Fibroblast of the aortic adventitia (primary cell): ENCODE measurements around the gene DNAJA2. TPM values are rescaled to one million over a fixed set of nuclear protein-coding genes. Genes with fewer than 3 reads are reported as not detected.

Source experiments
- total RNA-seq: library from RNA; depleted of rRNA; stranded (reverse); fragments of >200 nt; gene quantifications from 2 replicates; pipeline ENCODE4 v1.2.3, GENCODE V29; 2012; ENCODE audit warnings: low replicate concordance

The DNAJA2 gene
- total RNA-seq, 1 donor: 66.9 TPM

Other genes with a start within 250 kb of the DNAJA2 start
- gene MYLK3, start 225.3 kb downstream of the DNAJA2 start, total RNA-seq: under 0.01 TPM in 1 of 2 replicates, not detected in the other
- gene C16orf87, start 142.5 kb downstream of the DNAJA2 start, total RNA-seq: 9.6 and 10.1 TPM in 2 replicates
- gene GPT2, start 89.3 kb downstream of the DNAJA2 start, total RNA-seq: 2.2 and 9.7 TPM in 2 replicates
- 1.7 and 6.0 TPM in 2 replicates for gene NETO2, start 170.3 kb upstream of the DNAJA2 start, total RNA-seq